Measurements from ENCODE around the gene ITIH5.

GRCh38 chr10:7537126-7537525 lies 129.6 kb downstream of the ITIH5 start:
- no peak for TF ChIP-seq CTCF (conservative IDR thresholded peaks at IDR 0.05; ENCODE audit: low read length)
- no peak for TF ChIP-seq EZH2phosphoT487 (IDR thresholded peaks at IDR 0.05; ENCODE audit: borderline replicate concordance, low read depth, low read length)

Measured in OCI-LY7 (cell line).